ENCODE results near the gene CCL23. TPM values are rescaled to one million over a fixed set of nuclear protein-coding genes. Genes with fewer than 3 reads are reported as not detected.

CCL23 gene
- total and polyA plus RNA-seq, 4 donors = 1.9 to 24.4 (median 6.3) TPM

DNA sequence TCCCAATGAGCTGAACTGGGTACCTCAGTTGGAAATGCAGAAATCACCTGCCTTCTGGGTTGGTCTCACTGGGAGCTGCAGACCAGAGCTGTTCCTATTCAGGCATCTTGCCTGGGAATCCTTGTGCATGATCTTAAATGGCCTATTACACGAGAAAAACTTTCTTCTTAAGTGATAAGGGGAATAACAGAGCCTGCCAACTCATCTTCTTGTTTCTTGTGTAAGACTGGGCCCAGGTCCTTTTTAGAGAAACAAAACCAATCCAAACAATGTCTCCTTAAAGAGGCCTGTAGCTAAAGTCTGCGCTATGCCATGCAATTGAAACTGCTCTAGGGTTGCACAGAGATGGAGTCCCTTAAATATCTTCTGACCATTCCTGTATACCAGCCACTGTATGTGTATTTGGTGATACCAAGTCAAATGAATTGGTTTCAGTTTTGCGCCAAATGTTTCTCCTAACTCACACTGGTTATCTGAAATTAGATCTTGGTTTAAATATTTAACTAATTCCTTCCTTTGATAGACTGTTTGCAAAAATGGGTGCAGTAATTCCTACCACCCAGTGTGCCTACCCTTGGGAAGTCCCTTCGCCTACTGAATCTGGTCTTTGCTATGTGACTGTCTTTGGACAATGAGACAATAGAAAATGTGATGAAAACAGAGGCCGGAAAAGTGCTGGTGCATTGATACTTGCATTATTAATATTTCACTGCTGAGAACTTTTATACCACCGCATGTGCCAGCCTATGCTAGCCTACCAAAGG is 6.5 kb upstream of the CCL23 start:
- Histone ChIP-seq H3K9ac (ENCODE audit: low read depth in 1 of 2, low read length in 2 of 2) (no peak overlapping the region), H3K36me3 (ENCODE audit: control insufficient read depth in 4 of 4, insufficient read depth in 3 of 4, low read depth in 1 of 4, low read length in 3 of 4) (no peaks in the 10 kb centered on the region), H3K4me3 (ENCODE audit: low read depth in 1 of 3, low read length in 3 of 3) (no peak overlapping the region), H3K27ac (ENCODE audit: low read depth in 1 of 2, low read length in 2 of 2) (no peak overlapping the region), H3K4me1 (ENCODE audit: control insufficient read depth in 4 of 4, insufficient read depth in 4 of 4, low read length in 3 of 4) (no peaks in the 10 kb centered on the region), H3K27me3 (ENCODE audit: control insufficient read depth in 4 of 4, insufficient read depth in 4 of 4, low read length in 3 of 4) (no peaks in the 10 kb centered on the region), H3K9me3 (ENCODE audit: control insufficient read depth in 4 of 4, low read length in 3 of 4) (no peaks in the 10 kb centered on the region)
- DNase-seq (ENCODE audit: low spot score) = no peak
- TF ChIP-seq CTCF (IDR thresholded peaks at IDR 0.05; ENCODE audit: low read depth, low read length, missing input control) (no peak), SP1 (IDR thresholded peaks at IDR 0.05) (no peak), TAF1 (conservative IDR thresholded peaks at IDR 0.05) (no peak), GABPA (IDR thresholded peaks at IDR 0.05 in 1 of 2, conservative IDR thresholded peaks at IDR 0.05 in 1 of 2) (no peak), FOXA2 (IDR thresholded peaks at IDR 0.05) (no peak), FOXA1 (IDR thresholded peaks at IDR 0.05) (no peak), NR2F2 (IDR thresholded peaks at IDR 0.05) (no peak), RXRA (IDR thresholded peaks at IDR 0.05) (no peak), JUND (IDR thresholded peaks at IDR 0.05) (no peak), YY1 (IDR thresholded peaks at IDR 0.05) (no peak)
- 93% methylated on average over 6 of the region's 6 CpGs for WGBS

GRCh38 chr17:36019423-36019822 is 1.7 kb upstream of the CCL23 start:
- H3K9ac ChIP-seq (ENCODE audit: low read depth in 1 of 2, low read length in 2 of 2) = no peak overlapping the region
- H3K27me3 ChIP-seq (ENCODE audit: control insufficient read depth in 4 of 4, insufficient read depth in 4 of 4, low read length in 3 of 4) = no peaks in the 10 kb centered on the region
- DNase-seq (ENCODE audit: low spot score) = no peak
- WGBS = 96% methylated on average over 2 of the region's 2 CpGs
- TF ChIP-seq ZBTB33 (IDR thresholded peaks at IDR 0.05) (no peak), FOXA2 (IDR thresholded peaks at IDR 0.05) (no peak), EGR1 (IDR thresholded peaks at IDR 0.05; ENCODE audit: low read depth in 2 of 2) (no peak), TAF1 (conservative IDR thresholded peaks at IDR 0.05) (no peak), RXRA (IDR thresholded peaks at IDR 0.05) (no peak), FOXA1 (IDR thresholded peaks at IDR 0.05) (no peak), JUND (IDR thresholded peaks at IDR 0.05) (no peak), NR2F2 (IDR thresholded peaks at IDR 0.05) (no peak), YY1 (IDR thresholded peaks at IDR 0.05) (no peak), GABPA (IDR thresholded peaks at IDR 0.05 in 1 of 2, conservative IDR thresholded peaks at IDR 0.05 in 1 of 2) (no peak), SP1 (IDR thresholded peaks at IDR 0.05) (no peak), RAD21 (IDR thresholded peaks at IDR 0.05) (no peak), HNF4A (conservative IDR thresholded peaks at IDR 0.05) (no peak)
- TF ChIP-seq, protein P1, sequence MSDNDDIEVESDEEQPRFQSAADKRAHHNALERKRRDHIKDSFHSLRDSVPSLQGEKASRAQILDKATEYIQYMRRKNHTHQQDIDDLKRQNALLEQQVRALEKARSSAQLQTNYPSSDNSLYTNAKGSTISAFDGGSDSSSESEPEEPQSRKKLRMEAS (IDR thresholded peaks at IDR 0.05) = no peak
- TF ChIP-seq, protein P2, sequence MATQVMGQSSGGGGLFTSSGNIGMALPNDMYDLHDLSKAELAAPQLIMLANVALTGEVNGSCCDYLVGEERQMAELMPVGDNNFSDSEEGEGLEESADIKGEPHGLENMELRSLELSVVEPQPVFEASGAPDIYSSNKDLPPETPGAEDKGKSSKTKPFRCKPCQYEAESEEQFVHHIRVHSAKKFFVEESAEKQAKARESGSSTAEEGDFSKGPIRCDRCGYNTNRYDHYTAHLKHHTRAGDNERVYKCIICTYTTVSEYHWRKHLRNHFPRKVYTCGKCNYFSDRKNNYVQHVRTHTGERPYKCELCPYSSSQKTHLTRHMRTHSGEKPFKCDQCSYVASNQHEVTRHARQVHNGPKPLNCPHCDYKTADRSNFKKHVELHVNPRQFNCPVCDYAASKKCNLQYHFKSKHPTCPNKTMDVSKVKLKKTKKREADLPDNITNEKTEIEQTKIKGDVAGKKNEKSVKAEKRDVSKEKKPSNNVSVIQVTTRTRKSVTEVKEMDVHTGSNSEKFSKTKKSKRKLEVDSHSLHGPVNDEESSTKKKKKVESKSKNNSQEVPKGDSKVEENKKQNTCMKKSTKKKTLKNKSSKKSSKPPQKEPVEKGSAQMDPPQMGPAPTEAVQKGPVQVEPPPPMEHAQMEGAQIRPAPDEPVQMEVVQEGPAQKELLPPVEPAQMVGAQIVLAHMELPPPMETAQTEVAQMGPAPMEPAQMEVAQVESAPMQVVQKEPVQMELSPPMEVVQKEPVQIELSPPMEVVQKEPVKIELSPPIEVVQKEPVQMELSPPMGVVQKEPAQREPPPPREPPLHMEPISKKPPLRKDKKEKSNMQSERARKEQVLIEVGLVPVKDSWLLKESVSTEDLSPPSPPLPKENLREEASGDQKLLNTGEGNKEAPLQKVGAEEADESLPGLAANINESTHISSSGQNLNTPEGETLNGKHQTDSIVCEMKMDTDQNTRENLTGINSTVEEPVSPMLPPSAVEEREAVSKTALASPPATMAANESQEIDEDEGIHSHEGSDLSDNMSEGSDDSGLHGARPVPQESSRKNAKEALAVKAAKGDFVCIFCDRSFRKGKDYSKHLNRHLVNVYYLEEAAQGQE (IDR thresholded peaks at IDR 0.05) = no peak
- TF ChIP-seq, protein P3, sequence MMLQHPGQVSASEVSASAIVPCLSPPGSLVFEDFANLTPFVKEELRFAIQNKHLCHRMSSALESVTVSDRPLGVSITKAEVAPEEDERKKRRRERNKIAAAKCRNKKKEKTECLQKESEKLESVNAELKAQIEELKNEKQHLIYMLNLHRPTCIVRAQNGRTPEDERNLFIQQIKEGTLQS (IDR thresholded peaks at IDR 0.05) = no peak
- no peaks in the 10 kb centered on the region for H3K36me3 ChIP-seq (ENCODE audit: control insufficient read depth in 4 of 4, insufficient read depth in 3 of 4, low read depth in 1 of 4, low read length in 3 of 4)
- H3K4me3 ChIP-seq (ENCODE audit: low read depth in 1 of 3, low read length in 3 of 3) = no peak overlapping the region
- H3K27ac ChIP-seq (ENCODE audit: low read depth in 1 of 2, low read length in 2 of 2) = no peak overlapping the region
- no peaks in the 10 kb centered on the region for H3K9me3 ChIP-seq (ENCODE audit: control insufficient read depth in 4 of 4, low read length in 3 of 4)
- peaks cover 0 to 2% (median 0%) of the 10 kb centered on the region in 4 donors for H3K4me1 ChIP-seq (ENCODE audit: control insufficient read depth in 4 of 4, insufficient read depth in 4 of 4, low read length in 3 of 4)
